IMR-90 (cell line): Measurements from ENCODE around the gene STAC3. TPM values are rescaled to one million over a fixed set of nuclear protein-coding genes. Genes with fewer than 3 reads are reported as not detected.

Experiments
- USF2 ChIP-seq: fragments of 150-350 bp; IDR thresholded peaks from 2 replicates; pipeline ENCODE4 v1.6.1; 2017; ENCODE audit warnings: mild to moderate bottlenecking, antibody characterized with exemption, low read length, low read depth
- polyA plus RNA-seq, 3 experiments: library from polyadenylated mRNA; depleted of rRNA; stranded (reverse); fragments of >200 nt; gene quantifications; 2 replicates each; pipeline ENCODE4 v1.2.3, GENCODE V29; 2012; ENCODE audit warnings: low replicate concordance in 1 of 3
- total RNA-seq: library from RNA; depleted of rRNA; stranded (reverse); fragments of >200 nt; gene quantifications from 2 replicates; pipeline ENCODE4 v1.2.3, GENCODE V29; 2012

STAC3 gene
- total and polyA plus RNA-seq, 2 of the 4 experiments (the other 2 are of a cell fraction): 0.18 to 0.67 TPM

GRCh38 chr12:57218030-57218853 lies 32.7 kb downstream of the STAC3 start (continued):
- no peak for TF ChIP-seq USF2
